Stimulated activated CD8-positive, alpha-beta memory T cell treated with anti-CD3 and anti-CD28 coated beads, Interleukin-4, amount 100 ng/mL, for 1 hour (primary cell): Measurements from ENCODE around the gene CCDC185.
"Not testable (repeated sequence)": the region's sequence is repeated elsewhere in the genome, so short reads cannot be mapped to it uniquely, and the experiment has no call there.

Source experiments
- DNase-seq, 2 donors: peaks; one replicate each; pipeline ENCODE4 v3.0.0-alpha.2; 2020; ENCODE audit warnings: low read depth in 2 of 2, low spot score in 1 of 2

CCDC185 gene

GRCh38 chr1:223394242-223394641 is 1.0 kb downstream of the CCDC185 start:
- DNase-seq, result no peak

GRCh38 chr1:223394706-223395105 is 1.5 kb downstream of the CCDC185 start:
- no peak for DNase-seq

GRCh38 chr1:223399393-223399792 is 6.2 kb downstream of the CCDC185 start:
- not testable (repeated sequence) for DNase-seq

DNA sequence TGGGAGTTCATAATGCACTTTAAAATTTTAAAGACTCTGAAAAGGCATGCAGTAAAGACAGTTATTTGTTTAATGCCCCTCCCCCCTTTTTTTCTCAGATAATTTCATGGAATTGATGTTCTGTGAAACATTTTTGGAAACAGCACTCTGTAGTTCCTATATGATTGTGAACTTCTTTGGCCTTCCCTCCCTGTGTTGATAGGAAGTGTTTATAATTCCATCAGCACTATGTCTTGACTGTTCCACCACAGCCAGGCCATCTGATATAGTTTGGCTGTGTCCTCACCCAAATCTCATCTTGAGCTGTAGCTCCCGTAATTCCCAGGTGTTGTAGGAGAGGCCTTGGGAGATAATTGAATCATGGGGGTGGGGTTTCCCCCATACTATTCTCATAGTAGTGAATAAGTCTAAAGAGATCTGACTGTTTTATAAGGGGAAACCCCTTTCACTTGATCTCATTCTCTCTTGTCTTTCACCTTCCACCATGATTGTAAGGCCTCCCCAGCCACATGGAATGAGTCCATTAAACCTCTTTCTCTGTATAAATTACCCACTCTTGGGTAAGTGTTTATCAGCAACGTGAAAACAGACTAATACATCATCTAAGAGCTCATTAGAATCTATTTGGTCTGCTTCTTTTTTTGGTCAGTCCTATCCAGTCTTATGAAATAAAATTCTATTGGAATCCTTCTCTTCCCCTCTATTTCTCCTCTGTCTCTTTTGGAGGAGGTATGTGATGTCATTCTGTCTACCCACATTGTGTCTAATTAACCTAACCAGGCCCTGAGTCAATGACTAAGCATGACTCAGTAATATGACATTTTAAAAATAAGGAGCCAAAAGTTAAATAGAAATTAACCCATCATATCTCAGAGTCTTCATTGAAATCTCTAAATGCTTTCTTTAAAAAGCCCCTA is 8.9 kb downstream of the CCDC185 start:
- DNase-seq, result no peak

- DNase-seq, result no peak
These were observed 9.6 kb downstream of the CCDC185 start for GRCh38 chr1:223402790-223403142.

GRCh38 chr1:223403184-223403815 is 10.1 kb downstream of the CCDC185 start:
- DNase-seq, result no peak

- DNase-seq, result no peak
These were observed 12.3 kb downstream of the CCDC185 start for GRCh38 chr1:223405507-223405906.

DNA sequence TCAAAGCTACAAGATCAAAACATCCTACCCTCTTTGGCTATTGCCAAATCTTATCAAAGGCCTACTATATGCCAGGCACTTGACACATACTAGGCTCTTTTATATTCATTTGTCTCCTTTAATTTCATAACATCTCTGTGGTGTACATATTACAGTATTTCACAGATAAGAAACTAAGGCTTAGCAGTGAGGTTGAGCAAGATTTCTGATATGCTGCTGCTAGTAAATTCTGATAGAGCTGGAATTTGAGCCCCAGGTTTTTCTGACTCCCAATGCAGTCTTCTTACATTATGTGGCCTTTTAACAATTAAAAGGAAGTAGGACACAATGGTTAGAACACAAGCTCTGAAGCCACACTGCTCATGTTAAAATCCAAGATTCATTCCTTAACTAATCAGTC is 16.8 kb downstream of the CCDC185 start:
- no peak for DNase-seq

- DNase-seq, result no peak
These were observed 18.1 kb downstream of the CCDC185 start for GRCh38 chr1:223411309-223411708.

GRCh38 chr1:223411710-223412109 is 18.5 kb downstream of the CCDC185 start:
- DNase-seq, result no peak

GRCh38 chr1:223413216-223413615 is 20.0 kb downstream of the CCDC185 start:
- no peak for DNase-seq

- DNase-seq, result no peak
These were observed 24.2 kb downstream of the CCDC185 start for GRCh38 chr1:223417444-223417843.

- no peak for DNase-seq
These were observed 24.9 kb downstream of the CCDC185 start for GRCh38 chr1:223417903-223418663.

DNA sequence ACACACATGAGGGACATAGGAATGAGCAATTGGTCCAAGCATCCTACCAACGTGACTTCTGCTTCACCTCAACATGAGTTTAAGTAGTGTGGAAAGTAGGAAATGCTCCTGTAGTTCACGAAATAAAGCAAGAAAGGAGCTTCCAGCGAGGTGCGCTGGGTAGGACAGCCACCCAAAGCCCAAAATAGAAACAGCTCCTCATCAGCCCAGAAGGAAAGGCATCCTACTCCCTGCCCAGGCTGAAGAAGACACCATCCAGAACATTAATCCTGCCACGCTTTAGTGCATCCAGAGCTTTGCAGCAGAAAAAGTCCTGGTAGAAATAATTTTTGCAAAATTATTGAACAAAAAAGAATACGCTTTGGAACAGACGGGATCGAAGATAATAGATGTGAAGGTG is 25.9 kb downstream of the CCDC185 start:
- DNase-seq, result no peak

DNA sequence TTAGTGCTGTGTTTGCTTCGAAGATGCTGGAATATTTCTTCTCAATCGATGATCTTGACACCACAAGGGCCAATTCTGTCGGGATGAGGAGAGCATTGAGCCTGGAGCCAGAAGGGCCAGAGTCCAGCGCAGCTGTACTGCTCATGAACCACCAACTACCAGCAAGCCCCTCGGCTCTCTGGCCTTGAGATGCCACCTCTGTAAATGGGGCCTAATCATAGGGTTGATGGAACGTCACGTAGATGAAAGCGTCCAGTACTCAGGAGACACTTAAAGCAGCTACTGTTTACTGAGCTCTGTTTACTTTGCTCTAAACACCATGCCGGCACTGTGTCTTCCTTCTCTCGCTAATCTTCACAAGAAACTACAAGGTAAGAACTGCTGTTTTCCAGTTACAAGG is 26.3 kb downstream of the CCDC185 start:
- no peak for DNase-seq

DNA sequence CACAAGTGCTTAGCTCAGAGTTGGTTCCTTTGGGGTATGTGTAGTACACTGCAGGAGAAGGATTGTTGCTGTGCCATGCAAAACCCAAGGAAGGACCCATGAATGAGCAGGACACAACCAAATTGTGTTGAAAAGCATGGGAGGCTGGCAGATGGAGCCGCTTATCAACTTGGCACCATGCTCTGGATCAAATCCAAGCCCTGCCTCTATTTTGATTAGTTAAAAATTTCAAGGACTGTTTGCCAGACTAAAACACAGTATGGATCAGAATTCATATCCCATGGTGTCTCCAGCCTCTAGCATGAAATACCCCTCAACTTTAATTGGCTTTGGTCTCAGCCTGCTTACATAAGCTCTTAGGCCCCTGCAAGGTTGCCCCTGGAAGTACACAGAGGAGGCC is 27.8 kb downstream of the CCDC185 start:
- DNase-seq, result no peak

DNA sequence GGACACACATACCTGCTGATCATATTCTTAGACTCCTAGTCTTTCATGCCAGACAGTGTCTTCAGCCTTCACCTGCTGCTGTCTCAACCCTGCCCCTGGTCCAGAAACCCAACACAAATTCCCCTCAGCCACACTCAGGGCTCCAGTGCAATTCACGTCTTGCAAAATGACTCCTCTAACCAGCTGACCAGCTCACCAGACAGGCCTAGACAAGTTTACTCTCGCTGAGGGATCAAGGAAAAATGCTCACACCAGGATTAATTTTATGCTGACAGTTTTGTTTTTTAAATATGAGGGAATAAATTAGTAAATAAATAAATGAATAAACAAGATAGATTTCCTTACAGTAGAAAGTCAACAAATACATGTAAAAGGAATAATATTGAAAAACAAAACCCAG is 28.5 kb downstream of the CCDC185 start:
- DNase-seq, result no peak

DNA sequence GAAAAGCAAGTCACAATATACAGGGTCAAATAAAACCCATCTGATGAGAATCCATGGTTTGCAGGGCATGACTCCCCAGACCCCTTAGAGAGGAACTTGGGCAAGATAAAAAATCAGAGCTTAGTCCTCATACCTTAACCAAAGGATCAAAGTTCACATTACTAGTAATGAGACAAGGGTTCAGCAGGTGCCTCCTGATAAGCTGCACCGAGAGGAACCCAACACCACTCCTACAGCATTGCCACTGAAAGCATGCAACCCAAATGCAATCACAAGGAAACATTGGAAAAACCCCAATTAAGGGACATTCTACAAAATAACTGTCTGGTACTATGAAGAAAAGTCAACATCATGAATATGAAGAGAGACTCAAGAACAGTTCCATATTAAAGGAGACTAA is 29.7 kb downstream of the CCDC185 start:
- no peak for DNase-seq

DNA sequence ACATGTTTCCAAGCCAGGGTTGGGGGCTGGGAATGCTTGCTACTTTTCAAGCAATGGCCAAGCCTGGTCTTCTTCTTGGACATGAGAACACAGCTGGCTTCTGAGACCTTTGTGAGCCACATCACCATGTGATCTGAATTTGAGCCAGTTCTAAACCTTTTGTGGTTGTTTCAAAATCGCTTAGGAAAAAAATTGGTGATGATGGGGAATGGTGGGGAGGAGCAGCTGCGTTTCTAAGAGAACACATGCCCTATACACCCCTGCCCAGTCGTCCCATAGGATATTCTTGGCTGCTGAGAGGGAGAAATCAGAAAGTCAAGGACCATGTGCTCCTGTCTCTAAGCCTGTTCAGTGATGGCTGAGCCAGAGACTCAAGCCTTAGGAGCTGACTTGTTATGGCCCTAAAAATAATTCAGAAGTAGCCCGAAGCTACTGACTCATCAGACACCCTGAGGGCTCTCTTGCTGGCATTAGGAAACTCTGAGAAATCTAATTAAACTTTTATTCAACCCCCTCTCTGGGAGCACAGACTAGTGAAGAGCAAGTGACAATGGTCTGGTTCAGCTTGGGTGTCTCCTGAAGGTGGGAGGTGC is 30.5 kb downstream of the CCDC185 start:
- no peak for DNase-seq

DNA sequence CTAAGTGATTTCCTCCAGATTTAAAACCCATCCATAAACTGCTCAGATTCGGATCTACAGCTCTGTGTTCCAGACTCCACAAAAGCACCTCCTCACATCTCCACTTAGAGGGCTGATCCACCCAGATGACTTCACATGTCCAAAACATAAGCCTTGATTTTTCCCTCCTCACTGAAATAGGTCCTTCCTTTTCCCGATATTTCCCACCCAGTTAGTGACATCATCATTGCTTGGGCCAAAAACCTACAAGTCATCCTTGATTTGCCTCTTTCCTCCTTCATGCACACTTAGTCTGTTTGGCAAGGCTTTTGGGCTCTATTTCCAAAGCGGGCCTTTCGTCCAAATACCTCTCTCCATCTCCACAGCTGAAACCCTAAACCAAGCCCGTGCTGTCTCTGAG is 32.3 kb downstream of the CCDC185 start:
- no peak for DNase-seq

DNA sequence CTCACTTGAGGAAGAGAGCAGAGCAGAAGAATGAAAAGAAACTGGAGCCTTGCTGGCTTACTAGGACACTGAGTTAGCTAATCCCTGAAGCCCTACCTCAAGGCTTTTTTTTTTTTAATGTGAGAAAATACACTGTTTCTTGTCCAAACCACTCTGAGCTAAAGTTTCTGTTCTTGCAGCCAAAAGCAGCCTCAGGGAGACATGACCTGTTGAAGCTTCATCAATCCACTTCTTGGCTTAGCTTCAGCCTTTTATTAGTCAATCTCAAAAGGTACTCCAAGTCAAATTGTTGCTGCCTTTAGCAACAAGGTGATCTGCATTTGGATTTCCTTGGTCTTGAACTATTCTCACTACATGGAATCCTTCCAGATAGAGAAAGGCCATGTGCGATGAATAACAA is 33.7 kb downstream of the CCDC185 start:
- DNase-seq, result no peak

DNA sequence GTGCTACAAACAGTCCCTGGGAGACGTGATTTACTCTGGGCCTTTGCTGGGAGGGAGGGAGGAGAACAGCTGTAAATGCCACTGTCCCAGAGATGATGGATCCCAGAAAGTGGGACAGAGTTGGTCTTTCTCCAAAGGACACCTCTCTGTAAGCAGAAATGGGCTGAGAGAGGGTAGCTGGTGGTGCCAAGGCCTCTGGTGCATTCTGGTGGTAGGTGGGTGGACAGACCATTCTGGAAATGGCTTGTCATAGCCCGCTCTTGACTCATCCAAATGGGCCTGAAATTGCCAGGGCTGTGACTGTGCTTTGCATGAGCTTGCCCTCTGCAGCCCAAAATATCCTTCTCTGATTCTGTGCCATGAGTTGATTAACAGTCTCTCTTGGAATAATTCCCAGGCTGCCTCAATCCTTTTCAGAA is 36.1 kb downstream of the CCDC185 start:
- DNase-seq, result no peak
